Fibroblast of peridontal ligament (primary cell): ENCODE measurements around the gene MUSTN1.
A peak's percentile ranks its signal among the peaks of the same experiment; 100 is the strongest.

Source experiments
- DNase-seq: peaks from one replicate; pipeline ENCODE4 v3.0.0-alpha.2; 2010; ENCODE audit errors: extremely low read depth

The MUSTN1 gene

GRCh38 chr3:52834871-52835501 lies at the start of gene MUSTN1:
TSS of gene MUSTN1 (minus strand) at chr3:52835019. CDS start at chr3:52834948, 71 bp downstream.
- DNase-seq, result peak; percentile 14

GRCh38 chr3:52882377-52882776 lies 47.6 kb upstream of the MUSTN1 start:
- DNase-seq, result no peak

- DNase-seq, result no peak
These were observed 47.1 kb upstream of the MUSTN1 start for GRCh38 chr3:52881871-52882270.

DNA sequence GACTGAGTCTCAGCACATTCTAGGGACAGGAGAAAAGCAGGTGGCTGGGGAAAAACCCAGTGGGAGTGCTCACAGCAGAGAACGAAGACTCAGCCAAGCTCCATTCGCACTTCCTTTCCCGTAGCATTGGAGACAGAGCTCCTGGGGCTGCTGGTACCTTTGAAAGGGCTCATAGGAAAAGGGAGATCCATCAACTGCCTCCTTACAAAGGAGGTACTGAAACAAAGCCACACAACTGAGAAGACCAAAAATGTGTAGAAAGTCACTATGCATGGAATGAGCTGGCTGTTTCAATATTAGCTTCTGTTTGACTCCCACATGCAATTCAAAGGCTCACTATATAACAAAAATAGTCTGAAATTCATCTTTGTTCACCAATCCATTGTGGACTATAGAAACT lies 45.7 kb upstream of the MUSTN1 start:
- DNase-seq, result no peak

- DNase-seq, result no peak
These were observed 45.2 kb upstream of the MUSTN1 start for GRCh38 chr3:52880047-52880446.

DNA sequence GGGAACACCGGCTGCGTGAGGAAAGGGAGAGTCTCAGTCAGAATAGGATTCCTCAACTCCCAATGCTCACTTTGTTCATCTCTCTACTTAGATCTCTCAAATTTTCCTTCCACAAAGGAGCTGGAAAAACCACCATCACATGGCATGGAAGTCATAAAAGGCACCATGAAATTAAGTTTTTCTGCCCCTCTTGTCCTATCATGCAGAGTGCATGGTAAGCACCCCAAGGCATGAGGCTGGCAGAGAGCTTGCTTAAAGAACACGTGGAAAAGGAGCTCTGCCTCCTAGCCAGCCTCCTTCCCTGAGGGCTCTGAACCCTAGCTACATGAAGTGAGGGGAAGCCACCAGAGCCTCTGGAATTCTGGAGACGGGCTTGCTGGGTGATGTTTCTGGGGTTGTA lies 44.8 kb upstream of the MUSTN1 start:
- DNase-seq, result no peak

DNA sequence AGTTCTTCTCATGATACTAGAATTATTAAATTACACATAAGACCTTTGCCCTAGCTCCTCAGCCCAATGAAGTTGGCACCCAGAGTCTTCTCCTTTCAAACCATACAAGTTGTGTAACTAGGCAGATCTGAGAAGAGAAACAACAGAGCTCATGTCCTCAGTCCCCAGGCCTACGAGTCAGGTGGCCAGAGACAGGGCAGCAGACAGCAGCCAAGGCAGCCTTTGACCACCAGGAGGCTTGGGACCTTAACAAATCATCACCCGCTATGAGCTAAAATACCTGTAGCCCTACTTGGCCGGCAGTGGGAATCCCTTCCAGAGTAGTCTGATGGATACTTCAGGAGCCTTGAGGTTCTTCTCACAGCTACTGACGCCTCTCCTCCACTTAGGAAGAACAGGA lies 44.3 kb upstream of the MUSTN1 start:
- DNase-seq, result no peak

- DNase-seq, result no peak
These were observed 42.3 kb upstream of the MUSTN1 start for GRCh38 chr3:52877085-52877484.

DNA sequence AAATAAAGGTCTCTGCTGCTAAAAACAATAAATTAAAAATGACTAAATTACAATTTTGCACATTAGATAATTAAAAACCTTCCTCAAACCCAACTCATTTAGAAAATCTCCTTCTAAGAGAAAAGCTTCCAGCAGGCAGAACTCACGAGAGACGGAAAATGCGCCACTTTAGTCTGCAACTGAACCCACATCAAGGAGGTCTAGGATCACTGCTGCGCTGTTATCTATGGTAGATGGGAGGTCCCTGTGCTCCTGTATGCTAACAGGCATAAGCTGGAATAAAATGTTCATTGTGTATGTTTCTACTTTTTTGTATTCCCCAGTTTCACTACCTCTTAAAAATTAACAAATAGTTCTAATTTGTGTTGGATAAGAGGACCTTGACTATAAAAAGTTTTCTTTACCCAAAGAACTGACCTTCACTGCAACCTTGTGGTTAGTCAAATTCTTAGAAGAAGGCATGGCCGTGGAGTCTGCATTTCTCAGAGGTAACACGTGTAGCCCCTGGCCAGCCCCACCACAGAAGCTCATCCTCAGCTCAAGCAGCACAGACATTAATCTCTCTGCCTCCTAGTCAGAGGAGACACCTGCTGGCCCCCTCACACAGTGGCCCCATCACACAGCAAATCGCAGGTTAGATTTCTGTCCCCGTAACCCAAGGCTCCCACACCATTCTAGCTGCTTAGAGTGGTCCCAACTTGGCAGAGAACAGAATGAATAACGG lies 40.2 kb upstream of the MUSTN1 start:
- no peak for DNase-seq

DNA sequence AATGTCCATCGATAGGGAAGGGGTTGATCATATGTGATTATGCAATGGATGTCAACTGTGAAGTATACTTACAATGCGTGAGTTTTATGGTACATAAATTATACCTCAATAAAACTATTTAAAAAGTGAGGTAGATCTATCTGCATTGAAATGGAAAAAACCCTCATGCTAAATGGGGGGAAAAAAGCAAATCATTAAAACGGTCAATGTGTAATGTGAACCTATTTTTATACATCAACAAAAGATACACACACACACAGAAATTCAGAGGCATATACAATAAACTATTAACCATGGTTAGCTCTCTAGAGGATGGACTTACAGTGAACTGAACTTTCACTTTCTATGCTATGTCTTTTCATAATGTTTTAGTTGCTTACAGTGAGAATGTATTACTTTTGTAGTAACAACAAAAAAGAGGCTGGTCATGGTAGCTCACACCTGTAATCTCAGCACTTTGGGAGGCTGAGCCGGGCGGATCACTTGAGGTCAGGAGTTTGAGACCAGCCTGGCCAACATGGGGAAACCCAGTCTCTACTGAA lies 39.4 kb upstream of the MUSTN1 start:
- peak; percentile 24 for DNase-seq

GRCh38 chr3:52873433-52874159 lies 38.8 kb upstream of the MUSTN1 start:
- peak; percentile 95 for DNase-seq

GRCh38 chr3:52872245-52872644 lies 37.4 kb upstream of the MUSTN1 start:
- DNase-seq, result peak; percentile 54

GRCh38 chr3:52871761-52872160 lies 36.9 kb upstream of the MUSTN1 start:
- no peak for DNase-seq

- no peak for DNase-seq
These were observed 35.7 kb upstream of the MUSTN1 start for GRCh38 chr3:52870471-52870870.

DNA sequence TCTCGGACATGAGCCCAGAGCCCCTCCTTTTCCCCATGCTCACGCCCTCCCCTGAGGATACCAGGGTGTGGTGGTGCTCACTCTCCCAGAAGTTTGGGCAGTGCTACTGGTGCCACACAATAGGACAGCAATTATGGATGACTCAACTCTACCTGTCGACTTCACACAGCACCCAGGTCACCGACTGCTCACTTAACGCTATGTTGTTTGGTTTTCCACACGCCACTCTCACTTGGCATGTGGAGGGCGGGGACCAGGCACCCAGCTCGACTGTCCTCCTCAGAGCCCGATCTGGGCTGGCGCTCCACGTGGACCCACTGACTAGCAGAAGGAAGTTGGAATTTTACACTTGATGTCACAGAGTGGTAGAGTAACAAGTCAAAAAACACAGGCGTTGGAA lies 31.6 kb upstream of the MUSTN1 start:
- no peak for DNase-seq

GRCh38 chr3:52865994-52866393 lies 31.2 kb upstream of the MUSTN1 start:
- no peak for DNase-seq

DNA sequence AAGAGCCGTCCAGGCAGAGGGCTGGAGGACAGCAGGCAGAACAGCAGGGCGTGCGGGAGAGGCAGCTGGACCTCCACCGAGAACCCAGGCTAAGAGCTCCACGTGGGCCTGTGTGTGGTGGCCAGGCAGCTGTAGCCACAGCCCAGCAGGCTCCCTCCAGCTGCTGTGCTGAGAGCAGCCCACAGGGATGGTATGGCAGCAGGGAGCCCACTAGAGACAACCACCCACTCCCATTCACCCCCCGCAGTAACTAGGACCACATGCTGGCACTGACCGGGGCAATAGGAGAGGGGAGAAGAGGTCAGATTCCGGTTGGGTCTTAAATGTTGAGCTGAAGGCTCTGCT lies 25.6 kb upstream of the MUSTN1 start:
- DNase-seq, result no peak

DNA sequence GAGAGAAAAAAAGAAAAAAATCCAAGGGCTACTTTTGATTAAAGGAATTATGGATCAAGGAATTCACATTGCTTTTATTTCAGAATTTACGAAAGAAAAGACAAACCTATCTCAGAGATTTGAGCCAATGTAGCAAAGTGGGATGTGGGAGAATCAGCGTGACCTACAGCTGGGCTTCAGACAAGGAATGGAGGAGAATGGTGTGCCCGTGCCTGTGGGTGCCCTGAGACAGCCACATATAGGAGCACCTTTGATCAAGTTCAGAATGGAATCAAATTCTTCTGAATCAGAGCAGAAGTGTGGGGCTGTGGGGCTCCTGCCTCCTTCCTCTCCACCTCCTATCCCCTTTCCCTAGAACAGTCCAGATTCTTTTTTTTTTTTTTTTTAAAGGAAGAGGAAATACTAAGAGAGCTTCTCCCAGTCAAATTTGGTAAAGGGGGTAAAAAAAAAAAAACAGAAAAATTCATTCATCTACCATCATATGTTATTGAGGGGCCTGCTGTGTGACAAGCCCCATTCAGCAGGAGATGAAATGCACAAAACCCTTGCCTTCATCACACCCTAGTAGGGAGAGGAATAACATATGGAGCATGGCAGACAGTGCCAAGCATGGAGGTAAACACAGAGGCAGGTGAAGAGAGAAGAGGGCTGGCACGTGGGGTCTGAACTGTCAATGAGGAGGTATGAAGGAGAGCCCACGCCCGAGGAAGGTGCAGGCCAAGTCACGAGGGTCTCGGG lies 25.0 kb upstream of the MUSTN1 start:
- no peak for DNase-seq

GRCh38 chr3:52857864-52858263 lies 23.0 kb upstream of the MUSTN1 start:
- no peak for DNase-seq

DNA sequence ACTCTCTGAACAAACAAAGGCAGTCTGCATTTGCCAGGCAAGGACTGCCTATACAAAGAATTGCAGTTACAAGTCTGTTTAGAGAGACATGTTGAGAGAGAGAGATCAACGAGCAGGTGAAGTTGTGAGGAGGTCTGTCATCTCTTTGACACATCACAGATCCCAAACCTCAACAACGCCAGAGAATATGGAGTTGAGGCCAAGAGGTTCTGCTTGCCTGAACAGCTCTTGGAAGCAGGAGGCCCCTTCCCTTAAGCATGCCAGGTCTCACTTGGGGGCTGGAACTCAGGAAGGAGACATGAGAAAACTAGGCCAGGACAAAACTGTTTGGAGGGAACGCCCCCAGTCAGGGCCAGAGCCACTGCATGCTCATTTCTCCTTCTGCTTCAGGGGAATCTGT lies 22.3 kb upstream of the MUSTN1 start:
- DNase-seq, result no peak

- DNase-seq, result no peak
These were observed 21.8 kb upstream of the MUSTN1 start for GRCh38 chr3:52856666-52857065.

GRCh38 chr3:52854013-52854412 lies 19.2 kb upstream of the MUSTN1 start:
- DNase-seq, result no peak
